ENCODE results near the gene XCR1.

XCR1 gene

GRCh38 chr3:45972534-45973402 is 54.5 kb downstream of the XCR1 start:
- no peak for TF ChIP-seq CTCF (IDR thresholded peaks at IDR 0.05)
- peaks cover 56% of the 10 kb centered on the region for H3K27me3 ChIP-seq
- H3K36me3 ChIP-seq = peaks cover 3% of the 10 kb centered on the region
- peaks cover 24% of the 10 kb centered on the region in 2 experiments for H3K4me1 ChIP-seq (ENCODE audit: control insufficient read depth in 1 of 2, insufficient read depth in 1 of 2, low read depth in 1 of 2, low read length in 1 of 2)
- no peaks in the 10 kb centered on the region for H3K9me3 ChIP-seq
- H3K4me3 ChIP-seq (ENCODE audit: low read depth in 1 of 2, low read length in 1 of 2) = peak overlapping the region; percentile 6 to 28
- H3K27ac ChIP-seq = peak overlapping the region; percentile 82

- Histone ChIP-seq H3K36me3 (peaks cover 15% of the 10 kb centered on the region), H3K9me3 (no peaks in the 10 kb centered on the region), H3K4me3 (ENCODE audit: low read depth in 1 of 2, low read length in 1 of 2) (no peak overlapping the region), H3K4me1 (ENCODE audit: control insufficient read depth in 1 of 2, insufficient read depth in 1 of 2, low read depth in 1 of 2, low read length in 1 of 2) (peaks cover 23 to 26% of the 10 kb centered on the region in 2 experiments), H3K27me3 (peaks cover 57% of the 10 kb centered on the region), H3K27ac (no peak overlapping the region)
- no peak for TF ChIP-seq CTCF (IDR thresholded peaks at IDR 0.05)
These were observed 57.3 kb downstream of the XCR1 start for GRCh38 chr3:45969953-45970352.

GRCh38 chr3:45969116-45969515 is 58.2 kb downstream of the XCR1 start:
- no peak overlapping the region for H3K4me3 ChIP-seq (ENCODE audit: low read depth in 1 of 2, low read length in 1 of 2)
- H3K36me3 ChIP-seq = peaks cover 15% of the 10 kb centered on the region
- TF ChIP-seq CTCF (IDR thresholded peaks at IDR 0.05) = no peak
- peaks cover 52% of the 10 kb centered on the region for H3K27me3 ChIP-seq
- H3K4me1 ChIP-seq (ENCODE audit: control insufficient read depth in 1 of 2, insufficient read depth in 1 of 2, low read depth in 1 of 2, low read length in 1 of 2) = peaks cover 31 to 34% of the 10 kb centered on the region in 2 experiments
- no peaks in the 10 kb centered on the region for H3K9me3 ChIP-seq
- H3K27ac ChIP-seq = no peak overlapping the region

GRCh38 chr3:45968706-45969105 is 58.6 kb downstream of the XCR1 start:
- no peak overlapping the region for H3K27ac ChIP-seq
- peaks cover 15% of the 10 kb centered on the region for H3K36me3 ChIP-seq
- no peak for TF ChIP-seq CTCF (IDR thresholded peaks at IDR 0.05)
- peaks cover 52% of the 10 kb centered on the region for H3K27me3 ChIP-seq
- no peaks in the 10 kb centered on the region for H3K9me3 ChIP-seq
- no peak overlapping the region for H3K4me3 ChIP-seq (ENCODE audit: low read depth in 1 of 2, low read length in 1 of 2)
- H3K4me1 ChIP-seq (ENCODE audit: control insufficient read depth in 1 of 2, insufficient read depth in 1 of 2, low read depth in 1 of 2, low read length in 1 of 2) = peaks cover 35 to 38% of the 10 kb centered on the region in 2 experiments

GRCh38 chr3:45968149-45968548 is 59.1 kb downstream of the XCR1 start:
- peaks cover 36 to 37% of the 10 kb centered on the region in 2 experiments for H3K4me1 ChIP-seq (ENCODE audit: control insufficient read depth in 1 of 2, insufficient read depth in 1 of 2, low read depth in 1 of 2, low read length in 1 of 2)
- TF ChIP-seq CTCF (IDR thresholded peaks at IDR 0.05) = no peak
- peaks cover 54% of the 10 kb centered on the region for H3K27me3 ChIP-seq
- no peak overlapping the region for H3K27ac ChIP-seq
- H3K36me3 ChIP-seq = peaks cover 15% of the 10 kb centered on the region
- H3K4me3 ChIP-seq (ENCODE audit: low read depth in 1 of 2, low read length in 1 of 2) = no peak overlapping the region
- H3K9me3 ChIP-seq = no peaks in the 10 kb centered on the region

All from neutrophil (primary cell).